H9 (cell line): ENCODE data around the gene EFCAB6. TPM values are rescaled to one million over a fixed set of nuclear protein-coding genes. Genes with fewer than 3 reads are reported as not detected.

Experiments
- DNase-seq: peaks from one replicate; pipeline ENCODE4 v3.0.0-alpha.2; 2017
- H2AFZ ChIP-seq: one replicate; pipeline ENCODE4 v1.6.1; 2013; ENCODE audit warnings: mild to moderate bottlenecking, low read length, control low read depth, moderate library complexity
- H2AK5ac ChIP-seq: 2 replicates; pipeline ENCODE4 v1.6.1; 2013; ENCODE audit warnings: low read length, control low read depth, mixed read lengths; ENCODE audit not compliant: insufficient read length
- H2BK120ac ChIP-seq: one replicate; pipeline ENCODE4 v1.6.1; 2013; ENCODE audit warnings: low read depth, mild to moderate bottlenecking, low read length, control low read depth, inconsistent platforms; ENCODE audit not compliant: poor library complexity, severe bottlenecking
- H2BK12ac ChIP-seq: 2 replicates; pipeline ENCODE4 v1.6.1; 2013; ENCODE audit warnings: low read length, control low read depth, mixed read lengths, low read depth; ENCODE audit not compliant: insufficient read length
- H2BK15ac ChIP-seq: 2 replicates; pipeline ENCODE4 v1.6.1; 2013; ENCODE audit warnings: low read depth, low read length, control low read depth
- H2BK20ac ChIP-seq: one replicate; pipeline ENCODE4 v1.6.1; 2013; ENCODE audit warnings: low read depth, mild to moderate bottlenecking, low read length, control low read depth, inconsistent platforms; ENCODE audit not compliant: poor library complexity, severe bottlenecking
- H2BK5ac ChIP-seq: 2 replicates; pipeline ENCODE4 v1.6.1; 2013; ENCODE audit warnings: low read length, control low read depth, mixed read lengths; ENCODE audit not compliant: insufficient read length
- H3K14ac ChIP-seq: 2 replicates; pipeline ENCODE4 v1.6.1; 2013; ENCODE audit warnings: low read length, control low read depth; ENCODE audit not compliant: insufficient read depth
- H3K18ac ChIP-seq: 2 replicates; pipeline ENCODE4 v1.6.1; 2013; ENCODE audit warnings: low read depth, mild to moderate bottlenecking, mixed read lengths, low read length, control low read depth; ENCODE audit not compliant: insufficient read length
- H3K23ac ChIP-seq: 2 replicates; pipeline ENCODE4 v1.6.1; 2013; ENCODE audit warnings: low read length, control low read depth, mixed read lengths, low read depth; ENCODE audit not compliant: insufficient read length
- H3K23me2 ChIP-seq: 2 replicates; pipeline ENCODE4 v1.6.1; 2013; ENCODE audit warnings: low read depth, mild to moderate bottlenecking, mixed read lengths, low read length, control low read depth; ENCODE audit not compliant: insufficient read length, poor library complexity, severe bottlenecking
- H3K27ac ChIP-seq: 2 replicates; pipeline ENCODE4 v1.5.1; 2013; ENCODE audit warnings: low read length, control low read depth, mixed read lengths, low read depth; ENCODE audit not compliant: insufficient read length
- H3K27me3 ChIP-seq: 2 replicates; pipeline ENCODE4 v1.6.1; 2013; ENCODE audit warnings: low read length, control low read depth, inconsistent platforms; ENCODE audit not compliant: insufficient read depth
- H3K4ac ChIP-seq: 2 replicates; pipeline ENCODE4 v1.6.1; 2013; ENCODE audit warnings: low read depth, mild to moderate bottlenecking, control low read depth, inconsistent platforms, low read length, moderate library complexity
- H3K4me1 ChIP-seq: 2 replicates; pipeline ENCODE4 v1.6.1; 2013; ENCODE audit warnings: low read length, control low read depth, inconsistent platforms; ENCODE audit not compliant: insufficient read depth
- H3K4me2 ChIP-seq: 2 replicates; pipeline ENCODE4 v1.6.1; 2013; ENCODE audit warnings: low read length, control low read depth, mixed read lengths; ENCODE audit not compliant: insufficient read length, insufficient read depth
- H3K56ac ChIP-seq: 2 replicates; pipeline ENCODE4 v1.6.1; 2013; ENCODE audit warnings: low read depth, mild to moderate bottlenecking, mixed read lengths, low read length, control low read depth; ENCODE audit not compliant: insufficient read length
- H3K79me1 ChIP-seq: 2 replicates; pipeline ENCODE4 v1.6.1; 2013; ENCODE audit warnings: low read depth, mild to moderate bottlenecking, moderate library complexity, low read length, control low read depth, inconsistent platforms; ENCODE audit not compliant: insufficient read depth, poor library complexity, severe bottlenecking
- H3K79me2 ChIP-seq: 2 replicates; pipeline ENCODE4 v1.6.1; 2013; ENCODE audit warnings: low read length, control low read depth, inconsistent platforms; ENCODE audit not compliant: insufficient read depth
- H3K9ac ChIP-seq: 2 replicates; pipeline ENCODE4 v1.6.1; 2013; ENCODE audit warnings: low read length, control low read depth, mixed read lengths; ENCODE audit not compliant: insufficient read length; ENCODE audit errors: extremely low read depth
- H3K9me3 ChIP-seq: one replicate; pipeline ENCODE4 v1.6.1; 2013; ENCODE audit warnings: low read depth, low read length, inconsistent platforms; ENCODE audit not compliant: control insufficient read depth
- H3T11ph ChIP-seq: one replicate; pipeline ENCODE4 v1.6.1; 2013; ENCODE audit warnings: mild to moderate bottlenecking, low read length, control low read depth, inconsistent platforms
- H4K20me1 ChIP-seq: one replicate; pipeline ENCODE4 v1.6.1; 2013; ENCODE audit not compliant: control insufficient read depth, insufficient read length, insufficient read depth
- H4K5ac ChIP-seq: 2 replicates; pipeline ENCODE4 v1.6.1; 2013; ENCODE audit warnings: low read depth, mild to moderate bottlenecking, mixed read lengths, low read length, control low read depth; ENCODE audit not compliant: insufficient read length
- H4K8ac ChIP-seq: replicated peaks from 2 replicates; pipeline ENCODE4 v1.6.1; 2013; ENCODE audit warnings: low read length, control low read depth, mixed read lengths, low read depth; ENCODE audit not compliant: insufficient read length
- H4K91ac ChIP-seq: 2 replicates; pipeline ENCODE4 v1.6.1; 2013; ENCODE audit warnings: low read depth, mild to moderate bottlenecking, moderate library complexity, mixed read lengths, low read length, control low read depth; ENCODE audit not compliant: insufficient read length
- H3K27ac Mint-ChIP-seq, 3 experiments: 2 replicates in 2 of 3; 3 replicates in 1 of 3; pipeline ENCODE4 v1.8.0; 2020 to 2021; ENCODE audit warnings: mixed read lengths in 3 of 3, mild to moderate bottlenecking in 1 of 3, moderate library complexity in 1 of 3
- H3K27me3 Mint-ChIP-seq: 2 replicates; pipeline ENCODE4 v1.8.0; 2021; ENCODE audit warnings: low read depth, mild to moderate bottlenecking, moderate library complexity, mixed read lengths
- H3K36me3 Mint-ChIP-seq, 3 experiments: 2 replicates in 2 of 3; 3 replicates in 1 of 3; pipeline ENCODE4 v1.8.0; 2020 to 2021; ENCODE audit warnings: low read depth in 3 of 3, mixed read lengths in 3 of 3; ENCODE audit not compliant: insufficient read depth in 1 of 3
- H3K4me1 Mint-ChIP-seq, 2 experiments: 2 replicates each; pipeline ENCODE4 v1.8.0; 2020; ENCODE audit warnings: mixed read lengths in 2 of 2
- H3K4me3 Mint-ChIP-seq, 2 experiments: 2 replicates in 1 of 2; 3 replicates in 1 of 2; pipeline ENCODE4 v1.8.0; 2020 to 2021; ENCODE audit warnings: mild to moderate bottlenecking in 2 of 2, mixed read lengths in 2 of 2, moderate library complexity in 1 of 2
- H3K9me3 Mint-ChIP-seq, 2 experiments: 2 replicates in 1 of 2; 3 replicates in 1 of 2; pipeline ENCODE4 v1.8.0; 2020; ENCODE audit warnings: mild to moderate bottlenecking in 2 of 2, mixed read lengths in 2 of 2, moderate library complexity in 1 of 2
- CTCF ChIP-seq: fragments of 200-600 bp; sonication (generic); conservative IDR thresholded peaks from 3 replicates; pipeline ENCODE4 v1.8.0; 2021; ENCODE audit warnings: antibody characterized with exemption, mild to moderate bottlenecking
- WGBS: extraction: QIAGEN DNeasy Blood & Tissue Kit; methylation state at CpG from one replicate; pipeline ENCODE4 v1.1.7; 2013; ENCODE audit warnings: missing lambda C conversion rate, low lambda C conversion rate, mixed read lengths; ENCODE audit not compliant: insufficient read length; ENCODE audit errors: extremely low coverage; 5-methylcytosine and 5-hydroxymethylcytosine counted together
- total RNA-seq: library from RNA; stranded (reverse); gene quantifications from 2 replicates; pipeline ENCODE4 v1.2.1, GENCODE V29; 2021

Gene EFCAB6
- total RNA-seq, 1 experiment from 2014 or later = 0.31 TPM

GRCh38 chr22:43515411-43515810, 296.7 kb downstream of the EFCAB6 start:
- no peaks in the 10 kb centered on the region; a peak in 1 of 7 replicates for H3K36me3 Mint-ChIP-seq
- Histone ChIP-seq H3K79me2 (no peaks in the 10 kb centered on the region), H2BK15ac (no peak overlapping the region), H4K5ac (no peak overlapping the region), H4K91ac (no peak overlapping the region), H3K27me3 (no peaks in the 10 kb centered on the region), H2AFZ (no peak overlapping the region), H3K23ac (no peak overlapping the region), H4K20me1 (no peaks in the 10 kb centered on the region), H2BK20ac (no peak overlapping the region), H2AK5ac (no peak overlapping the region), H3K27ac (no peak overlapping the region), H2BK5ac (no peak overlapping the region), H3T11ph (no peak overlapping the region), H3K79me1 (no peaks in the 10 kb centered on the region), H3K9me3 (no peaks in the 10 kb centered on the region), H3K9ac (no peak overlapping the region), H3K18ac (no peak overlapping the region), H3K56ac (no peak overlapping the region), H3K23me2 (no peaks in the 10 kb centered on the region), H3K14ac (no peak overlapping the region), H2BK120ac (no peak overlapping the region), H3K4ac (no peak overlapping the region), H3K4me2 (no peak overlapping the region), H3K4me1 (no peaks in the 10 kb centered on the region), H2BK12ac (no peak overlapping the region), H4K8ac (no peak overlapping the region)
- WGBS = no CpG with 5 or more reads among the region's 8 CpGs
- H3K27ac Mint-ChIP-seq = no peak overlapping the region
- peaks cover 2% of the 10 kb centered on the region; the same call in 1 of the 2 replicates for H3K27me3 Mint-ChIP-seq
- no peaks in the 10 kb centered on the region for H3K4me1 Mint-ChIP-seq
- peaks cover 0 to 3% of the 10 kb centered on the region in 2 experiments; a peak in 1 of 5 replicates for H3K9me3 Mint-ChIP-seq
- H3K4me3 Mint-ChIP-seq = no peak overlapping the region
- DNase-seq = no peak
- no peak for TF ChIP-seq CTCF
